Tibial nerve (tissue), 4 donors: ENCODE measurements around the gene NECAB3. TPM values are rescaled to one million over a fixed set of nuclear protein-coding genes. Genes with fewer than 3 reads are reported as not detected.

Experiments used
- DNase-seq, 2 donors: peaks; one replicate each; pipeline ENCODE4 v3.0.0-alpha.2; 2019; ENCODE audit warnings: low spot score in 2 of 2
- H3K27ac ChIP-seq, 4 donors: fragments of 200-600 bp; sonication (generic) in 3 of 4; one replicate each; pipeline ENCODE4 v1.5.1; 2017 to 2019; ENCODE audit warnings: mild to moderate bottlenecking in 1 of 4
- H3K27me3 ChIP-seq, 2 donors: fragments of 200-600 bp; sonication (generic) in 1 of 2; one replicate each; pipeline versions ENCODE4 v1.5.1 to v1.6.0; 2017 to 2019
- H3K36me3 ChIP-seq, 3 donors: fragments of 200-600 bp; sonication (generic); one replicate each; pipeline ENCODE4 v1.5.1; 2018 to 2019
- H3K4me1 ChIP-seq, 4 donors: fragments of 200-600 bp; sonication (generic) in 3 of 4; one replicate each; pipeline ENCODE4 v1.5.1; 2017 to 2019
- H3K4me3 ChIP-seq, 4 donors: fragments of 200-600 bp; sonication (generic) in 3 of 4; one replicate each; pipeline ENCODE4 v1.5.1; 2017 to 2019; ENCODE audit warnings: mild to moderate bottlenecking in 1 of 4, moderate library complexity in 1 of 4
- H3K9me3 ChIP-seq, 4 donors: fragments of 200-600 bp; sonication (generic) in 3 of 4; one replicate each; pipeline ENCODE4 v1.5.1; 2017 to 2019
- EP300 ChIP-seq, 2 donors: sonication (generic); formaldehyde crosslinking; IDR thresholded peaks; one replicate each; pipeline ENCODE4 v1.6.1; 2017; ENCODE audit warnings: antibody characterized with exemption in 2 of 2, mild to moderate bottlenecking in 1 of 2
- POLR2A ChIP-seq, 2 donors: fragments of 450-650 bp; IDR thresholded peaks; one replicate each; pipeline ENCODE4 v1.6.1; 2017; ENCODE audit warnings: antibody characterized with exemption in 2 of 2, mild to moderate bottlenecking in 2 of 2, moderate library complexity in 2 of 2
- WGBS, 2 donors: methylation state at CpG; one replicate each; pipeline ENCODE4 v1.1.5; 2018; 5-methylcytosine and 5-hydroxymethylcytosine counted together
- total RNA-seq, 4 donors: library from RNA; depleted of rRNA; stranded (reverse); fragments of >200 nt; gene quantifications; one replicate each; pipeline ENCODE4 v1.1.0, GENCODE V29; 2016
- TF ChIP-seq, protein P1 (sequence below), 5 experiments: fragments of 200-600 bp in 3 of 5; fragments of 450-650 bp in 2 of 5; sonication (generic) in 3 of 5; IDR thresholded peaks; one replicate each; pipeline ENCODE4 v1.5.1; 2016 to 2019; ENCODE audit warnings: antibody characterized with exemption in 5 of 5, mild to moderate bottlenecking in 3 of 5, moderate library complexity in 2 of 5

NECAB3 gene
- total RNA-seq, 4 donors from 2014 or later, result 80.8 to 103 (median 91.5) TPM

DNA sequence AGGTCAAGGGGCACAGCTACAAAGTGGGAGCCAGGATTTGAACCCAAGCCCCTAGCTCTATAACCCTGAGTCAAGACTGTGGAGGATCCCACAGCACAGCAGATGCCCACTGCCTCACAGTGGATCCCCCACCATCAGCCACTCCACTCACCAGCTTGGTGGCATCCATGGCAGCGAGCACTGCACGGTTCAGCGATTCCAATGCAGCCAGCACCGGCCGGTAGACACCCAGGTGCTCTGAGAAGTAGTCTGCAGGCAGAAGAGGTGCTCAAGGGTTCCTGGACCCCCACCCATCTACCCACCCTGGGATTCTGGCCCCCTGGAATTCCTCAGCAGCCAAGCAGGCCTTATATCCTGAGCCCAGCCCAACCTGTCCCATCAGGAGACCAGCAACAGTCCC, 5.0 kb downstream of the NECAB3 start:
- H3K4me1 ChIP-seq, result peaks cover 0 to 55% (median 30%) of the 10 kb centered on the region in 4 donors
- H3K4me3 ChIP-seq, result no peak overlapping the region
- H3K27me3 ChIP-seq, result no peaks in the 10 kb centered on the region
- TF ChIP-seq EP300 (IDR thresholded peaks at IDR 0.05) (no peak), POLR2A (IDR thresholded peaks at IDR 0.05) (no peak)
- TF ChIP-seq, protein P1, sequence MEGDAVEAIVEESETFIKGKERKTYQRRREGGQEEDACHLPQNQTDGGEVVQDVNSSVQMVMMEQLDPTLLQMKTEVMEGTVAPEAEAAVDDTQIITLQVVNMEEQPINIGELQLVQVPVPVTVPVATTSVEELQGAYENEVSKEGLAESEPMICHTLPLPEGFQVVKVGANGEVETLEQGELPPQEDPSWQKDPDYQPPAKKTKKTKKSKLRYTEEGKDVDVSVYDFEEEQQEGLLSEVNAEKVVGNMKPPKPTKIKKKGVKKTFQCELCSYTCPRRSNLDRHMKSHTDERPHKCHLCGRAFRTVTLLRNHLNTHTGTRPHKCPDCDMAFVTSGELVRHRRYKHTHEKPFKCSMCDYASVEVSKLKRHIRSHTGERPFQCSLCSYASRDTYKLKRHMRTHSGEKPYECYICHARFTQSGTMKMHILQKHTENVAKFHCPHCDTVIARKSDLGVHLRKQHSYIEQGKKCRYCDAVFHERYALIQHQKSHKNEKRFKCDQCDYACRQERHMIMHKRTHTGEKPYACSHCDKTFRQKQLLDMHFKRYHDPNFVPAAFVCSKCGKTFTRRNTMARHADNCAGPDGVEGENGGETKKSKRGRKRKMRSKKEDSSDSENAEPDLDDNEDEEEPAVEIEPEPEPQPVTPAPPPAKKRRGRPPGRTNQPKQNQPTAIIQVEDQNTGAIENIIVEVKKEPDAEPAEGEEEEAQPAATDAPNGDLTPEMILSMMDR (IDR thresholded peaks at IDR 0.05), result no peak
- peaks cover 0 to 34% (median 0%) of the 10 kb centered on the region in 3 donors for H3K36me3 ChIP-seq
- no peaks in the 10 kb centered on the region for H3K9me3 ChIP-seq
- no peak for DNase-seq
- WGBS, 2 donors, result 94 to 100% methylated on average over 5 of the region's 5 CpGs
- peak overlapping the region in 1 of 4 donors; percentile 20 for H3K27ac ChIP-seq

DNA sequence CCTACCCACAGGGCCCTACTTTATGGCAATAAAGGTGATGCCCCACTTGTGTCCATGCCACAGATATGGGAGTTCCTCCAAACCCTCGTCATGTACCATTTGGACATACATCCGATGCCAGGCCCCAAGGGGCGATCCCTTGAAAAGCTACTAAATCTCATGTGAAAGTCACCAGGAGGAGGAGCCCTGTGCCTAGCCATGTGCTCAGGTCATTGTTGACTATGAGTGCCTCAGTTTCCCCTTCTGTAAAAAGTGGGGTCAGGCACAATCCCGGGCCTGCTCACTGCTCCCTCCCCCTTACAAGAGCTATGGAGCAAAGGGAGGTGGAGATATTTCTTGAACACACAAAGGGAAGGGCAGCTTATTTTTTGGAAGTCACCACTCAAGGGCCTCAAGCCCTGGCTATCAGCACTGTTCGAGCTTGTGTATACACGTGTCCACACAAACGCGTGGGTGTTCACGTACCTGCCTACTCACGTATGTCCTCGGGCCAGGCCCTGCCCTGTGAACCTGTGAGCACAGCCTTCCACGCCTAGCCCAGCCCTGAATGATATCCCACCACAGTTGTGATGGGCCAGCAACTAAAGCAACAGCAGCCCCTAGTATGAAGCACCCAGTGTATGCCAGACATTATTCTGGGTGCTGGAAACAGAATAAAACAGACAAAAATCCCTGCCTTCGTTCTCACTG, 5.6 kb downstream of the NECAB3 start:
- peak overlapping the region in 3 of 4 donors; percentile 87 to 93 (median 93) for H3K27ac ChIP-seq
- 88 to 89% methylated on average over 13 of the region's 13 CpGs for WGBS, 2 donors
- peaks cover 0 to 57% (median 29%) of the 10 kb centered on the region in 4 donors for H3K4me1 ChIP-seq
- peaks cover 0 to 34% (median 0%) of the 10 kb centered on the region in 3 donors for H3K36me3 ChIP-seq
- H3K9me3 ChIP-seq, result no peaks in the 10 kb centered on the region
- no peaks in the 10 kb centered on the region for H3K27me3 ChIP-seq
- TF ChIP-seq, protein P1 (IDR thresholded peaks at IDR 0.05), result no peak
- TF ChIP-seq POLR2A (IDR thresholded peaks at IDR 0.05), result no peak
- no peak for TF ChIP-seq EP300 (IDR thresholded peaks at IDR 0.05)
- DNase-seq, result no peak
- no peak overlapping the region for H3K4me3 ChIP-seq

DNA sequence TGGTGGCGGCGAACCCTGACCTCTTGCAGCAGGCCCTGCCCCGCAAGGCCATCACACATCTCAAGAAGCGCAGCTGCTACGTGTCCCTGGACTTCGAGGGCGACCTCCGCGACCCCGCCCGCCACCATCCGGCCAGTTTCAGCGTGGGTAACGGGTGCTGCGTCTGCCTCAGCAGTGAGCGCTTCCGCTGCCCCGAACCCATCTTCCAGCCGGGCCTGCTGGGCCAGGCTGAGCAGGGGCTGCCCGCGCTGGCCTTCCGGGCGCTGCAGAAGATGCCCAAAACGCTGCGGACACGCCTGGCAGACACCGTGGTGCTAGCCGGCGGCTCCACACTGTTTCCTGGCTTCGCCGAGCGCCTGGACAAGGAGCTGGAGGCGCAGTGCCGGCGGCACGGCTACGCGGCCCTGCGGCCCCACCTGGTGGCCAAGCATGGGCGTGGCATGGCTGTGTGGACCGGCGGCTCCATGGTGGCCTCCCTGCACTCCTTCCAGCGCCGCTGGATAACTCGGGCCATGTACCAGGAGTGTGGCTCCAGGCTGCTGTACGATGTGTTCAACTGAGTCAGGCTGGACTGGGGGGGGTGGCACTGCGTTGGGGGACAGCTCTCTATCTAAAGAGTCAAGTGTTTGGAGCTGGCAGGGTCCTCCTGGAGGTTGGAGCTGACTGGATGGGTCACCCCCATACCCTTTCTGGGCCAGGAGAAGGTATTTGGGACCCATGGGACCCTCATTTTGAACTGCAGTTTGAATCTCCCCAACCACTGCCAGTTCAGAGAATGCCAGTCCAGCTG, 6.4 kb downstream of the NECAB3 start:
- no peaks in the 10 kb centered on the region for H3K9me3 ChIP-seq
- H3K27me3 ChIP-seq, result no peaks in the 10 kb centered on the region
- 21 to 27% methylated on average over 19 to 43 of the region's 47 CpGs for WGBS, 2 donors
- peak overlapping the region; percentile 39 to 71 (median 64) for H3K4me3 ChIP-seq
- peaks cover 0 to 53% (median 22%) of the 10 kb centered on the region in 4 donors for H3K4me1 ChIP-seq
- peaks cover 0 to 34% (median 0%) of the 10 kb centered on the region in 3 donors for H3K36me3 ChIP-seq
- peak overlapping the region; percentile 74 to 93 (median 90) for H3K27ac ChIP-seq
- TF ChIP-seq POLR2A (IDR thresholded peaks at IDR 0.05) (no peak), EP300 (IDR thresholded peaks at IDR 0.05) (peak in 1 of 2 donors; percentile 38)
- TF ChIP-seq, protein P1 (IDR thresholded peaks at IDR 0.05), result peak; percentile 90 to 97 (median 97)
- peak; percentile 59 to 62 for DNase-seq

- peaks cover 0 to 34% (median 0%) of the 10 kb centered on the region in 3 donors for H3K36me3 ChIP-seq
- no peaks in the 10 kb centered on the region for H3K9me3 ChIP-seq
- peaks cover 0 to 53% (median 16%) of the 10 kb centered on the region in 4 donors for H3K4me1 ChIP-seq
- H3K27ac ChIP-seq, result peak overlapping the region; percentile 74 to 93 (median 90)
- no peak for DNase-seq
- no peaks in the 10 kb centered on the region for H3K27me3 ChIP-seq
- 0 to 22% methylated on average over 5 to 11 of the region's 55 CpGs for WGBS, 2 donors
- peak overlapping the region; percentile 39 to 71 (median 64) for H3K4me3 ChIP-seq
- TF ChIP-seq POLR2A (IDR thresholded peaks at IDR 0.05) (no peak), EP300 (IDR thresholded peaks at IDR 0.05) (no peak)
- TF ChIP-seq, protein P1 (IDR thresholded peaks at IDR 0.05), result no peak
These were observed 7.0 kb downstream of the NECAB3 start for GRCh38 chr20:33667245-33667675.
